Kidney (tissue), 14 donors: Measurements from ENCODE around the gene THBS3. TPM values are rescaled to one million over a fixed set of nuclear protein-coding genes. Genes with fewer than 3 reads are reported as not detected.
"Not testable (repeated sequence)": the region's sequence is repeated elsewhere in the genome, so short reads cannot be mapped to it uniquely, and the experiment has no call there.

Source experiments
- DNase-seq, 5 donors: peaks; one replicate each; pipeline ENCODE4 v3.0.0-alpha.2; 2013 to 2020
- FAIRE-seq: peaks from 2 replicates; lab custom pipeline; 2012; peaks lifted over from hg19 to GRCh38; lab: Jason Lieb, UNC
- H3K27ac ChIP-seq, 2 donors: one replicate each; pipeline ENCODE4 v1.7.0; 2013; ENCODE audit warnings: low read depth in 2 of 2, low read length in 2 of 2, inconsistent platforms in 1 of 2
- H3K27me3 ChIP-seq: one replicate; pipeline ENCODE4 v1.7.1; 2013; ENCODE audit warnings: low read length, inconsistent platforms; ENCODE audit not compliant: control insufficient read depth, insufficient read depth
- H3K36me3 ChIP-seq, 3 donors: one replicate each; pipeline versions ENCODE4 v1.7.0 to v1.7.1; 2013; ENCODE audit warnings: low read length in 3 of 3, control low read depth in 1 of 3, inconsistent platforms in 1 of 3; ENCODE audit not compliant: insufficient read depth in 3 of 3, control insufficient read depth in 2 of 3
- H3K4me1 ChIP-seq, 3 donors: one replicate each; pipeline versions ENCODE4 v1.7.0 to v1.7.1; 2013; ENCODE audit warnings: low read length in 3 of 3, inconsistent platforms in 1 of 3, low read depth in 1 of 3; ENCODE audit not compliant: control insufficient read depth in 2 of 3, insufficient read depth in 2 of 3
- H3K4me3 ChIP-seq, 3 donors: one replicate each; pipeline versions ENCODE4 v1.7.0 to v1.8.1; 2013; ENCODE audit warnings: low read length in 3 of 3, control low read depth in 1 of 3, inconsistent platforms in 1 of 3
- H3K9ac ChIP-seq, 3 donors: one replicate each; pipeline versions ENCODE4 v1.7.0 to v1.7.1; 2013; ENCODE audit warnings: low read length in 3 of 3, control low read depth in 1 of 3, inconsistent platforms in 1 of 3
- H3K9me3 ChIP-seq, 3 donors: one replicate each; pipeline versions ENCODE4 v1.7.0 to v1.7.1; 2013; ENCODE audit warnings: low read length in 3 of 3, control low read depth in 1 of 3, inconsistent platforms in 1 of 3; ENCODE audit not compliant: control insufficient read depth in 2 of 3, insufficient read depth in 1 of 3
- CTCF ChIP-seq: IDR thresholded peaks from 3 replicates; pipeline ENCODE4 v1.5.1; 2012; ENCODE audit warnings: mild to moderate bottlenecking, moderate library complexity, borderline replicate concordance; ENCODE audit not compliant: insufficient read depth; ENCODE audit errors: extremely low read depth
- intact Hi-C: fragments of 100-400 bp; cut with DNase I; formaldehyde crosslinking; loops from one replicate; pipeline ENCODE4 v1.11.1; 2022
- polyA plus RNA-seq: library from polyadenylated mRNA; stranded (reverse); fragments of 350-450 nt; fragmentation: Illumina TruSeq; extraction: RNeasy Lipid Tissue Mini Kit (QIAGEN cat#74804); gene quantifications from one replicate; pipeline ENCODE4 v1.2.3, GENCODE V29; 2014; ENCODE audit warnings: low read depth, low replicate concordance; ENCODE audit not compliant: insufficient read depth
- total RNA-seq: library from RNA; stranded (reverse); fragmentation: NEBNext Ultra II Directional; extraction: Animal tissue kit (Norgen Biotek cat#: 25700); gene quantifications from one replicate; pipeline ENCODE4 v1.2.1, GENCODE V29; 2021
- donor health status: control.
- donor health status: control.
- donor health status: control.
- donor health status: control.
- donor health status: control.
- donor health status: DM: yes; HTN: yes; CAD: no.
- donor health status: Normal renal cell carcinoma (clear cell type).

The THBS3 gene
- total and polyA plus RNA-seq, 2 donors from 2014 or later, result 21.4 to 33.0 TPM

DNA sequence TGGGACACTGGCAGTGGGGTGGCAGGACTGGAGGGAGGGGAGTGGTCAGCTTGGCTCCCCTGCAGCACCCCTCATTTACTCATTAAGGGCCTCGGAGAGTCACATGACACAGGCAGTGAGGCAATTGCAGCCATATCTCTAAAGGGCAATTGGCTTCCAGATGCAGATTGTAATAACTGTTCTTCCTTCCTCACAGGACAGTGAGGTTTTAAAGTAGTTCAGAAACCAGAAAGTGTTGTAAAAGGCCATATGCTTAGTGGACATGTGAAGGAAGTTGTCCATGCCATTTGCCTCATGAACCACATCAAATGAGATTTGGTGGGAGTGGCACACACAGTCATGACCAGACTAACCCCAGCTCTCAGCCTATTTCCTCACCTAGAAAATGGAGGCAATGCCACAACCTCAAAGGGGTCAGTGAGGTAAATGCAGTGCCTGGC lies 11.9 kb upstream of the THBS3 start:
- Histone ChIP-seq H3K4me1 (peaks cover 0 to 7% (median 0%) of the 10 kb centered on the region in 3 donors), H3K9me3 (no peaks in the 10 kb centered on the region), H3K36me3 (peaks cover 0 to 2% (median 0%) of the 10 kb centered on the region in 3 donors), H3K9ac (no peak overlapping the region), H3K27me3 (no peaks in the 10 kb centered on the region), H3K27ac (no peak overlapping the region), H3K4me3 (peak overlapping the region; percentile 49 to 62 (median 54))
- DNase-seq (peak in 3 of 5 donors; percentile 29 to 73 (median 60)), FAIRE-seq (no peak)
- intact Hi-C loops, result loop anchor here (10.0 kb wide), 1 partner anchor 45 kb away; the partner anchor contains the start of genes KRTCAP2 and TRIM46
- TF ChIP-seq CTCF, result no peak

GRCh38 chr1:155218854-155219591 lies 11.3 kb upstream of the THBS3 start:
- Histone ChIP-seq H3K4me1 (peaks cover 0 to 7% (median 0%) of the 10 kb centered on the region in 3 donors), H3K9ac (no peak overlapping the region), H3K4me3 (peak overlapping the region; percentile 49 to 62 (median 54)), H3K9me3 (no peaks in the 10 kb centered on the region), H3K27ac (no peak overlapping the region), H3K27me3 (no peaks in the 10 kb centered on the region), H3K36me3 (peaks cover 0 to 2% (median 0%) of the 10 kb centered on the region in 3 donors)
- intact Hi-C loops, result no loop called here
- FAIRE-seq, result no peak
- no peak for TF ChIP-seq CTCF
- DNase-seq, result peak in 4 of 5 donors; percentile 71 to 92 (median 82)

DNA sequence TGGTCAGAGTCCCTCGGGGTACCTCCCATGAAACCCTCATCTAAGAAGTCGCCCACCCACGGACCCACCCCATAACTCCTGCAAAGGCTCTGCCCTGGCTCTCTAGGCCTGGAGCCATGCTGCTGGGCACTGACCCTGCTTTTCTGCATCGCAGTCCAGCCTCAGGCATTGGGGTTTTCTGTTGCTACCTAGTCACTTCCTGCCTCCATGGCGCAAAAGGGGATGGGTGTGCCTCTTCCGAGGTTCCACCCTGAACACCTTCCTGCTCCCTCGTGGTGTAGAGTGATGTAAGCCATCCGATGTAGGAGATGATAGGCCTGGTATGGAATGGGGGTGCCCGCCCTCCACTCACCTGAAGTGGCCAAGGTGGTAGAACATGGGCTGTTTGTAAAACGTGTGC lies 7.0 kb upstream of the THBS3 start:
- H3K27ac ChIP-seq, H3K27me3 ChIP-seq, FAIRE-seq, H3K4me1 ChIP-seq, H3K9me3 ChIP-seq, DNase-seq, H3K36me3 ChIP-seq, intact Hi-C loops, H3K9ac ChIP-seq, H3K4me3 ChIP-seq: not testable (repeated sequence)

DNA sequence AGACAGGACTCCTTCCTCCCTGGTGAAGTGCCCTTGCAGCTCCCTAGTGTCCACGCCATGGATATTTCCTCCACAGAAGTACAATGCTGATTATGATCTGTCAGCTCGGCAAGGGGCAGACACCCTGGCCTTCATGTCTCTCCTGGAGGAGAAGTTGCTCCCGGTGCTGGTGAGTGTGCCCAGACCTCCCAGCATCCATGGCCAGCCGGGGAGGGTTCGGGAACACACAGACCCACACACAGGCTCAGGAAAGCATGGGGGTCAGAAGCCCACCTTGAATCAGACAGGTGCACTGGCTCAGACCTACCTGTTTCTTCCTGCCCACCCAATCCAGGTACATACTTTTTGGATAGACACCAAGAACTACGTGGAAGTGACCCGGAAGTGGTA lies 4.3 kb upstream of the THBS3 start:
- intact Hi-C loops, H3K36me3 ChIP-seq, FAIRE-seq, H3K9ac ChIP-seq, H3K27me3 ChIP-seq, H3K9me3 ChIP-seq, H3K4me3 ChIP-seq, H3K27ac ChIP-seq: not testable (repeated sequence)
- peaks cover 0 to 11% (median 9%) of the 10 kb centered on the region in 3 donors for H3K4me1 ChIP-seq
- peak in 1 of 5 donors; percentile 49 for DNase-seq

- H3K9me3 ChIP-seq, intact Hi-C loops, H3K36me3 ChIP-seq, H3K9ac ChIP-seq, H3K27ac ChIP-seq, H3K27me3 ChIP-seq, H3K4me3 ChIP-seq, FAIRE-seq: not testable (repeated sequence)
- peak in 1 of 5 donors; percentile 56 for DNase-seq
- H3K4me1 ChIP-seq, result peaks cover 0 to 13% (median 9%) of the 10 kb centered on the region in 3 donors
These were observed 3.8 kb upstream of the THBS3 start for GRCh38 chr1:155211381-155212050.
